NCI-H460 (cell line): ENCODE results near the gene TAF9B. TPM values are rescaled to one million over a fixed set of nuclear protein-coding genes. Genes with fewer than 3 reads are reported as not detected.
"Not testable (repeated sequence)": the region's sequence is repeated elsewhere in the genome, so short reads cannot be mapped to it uniquely, and the experiment has no call there.

Experiments
- DNase-seq: peaks from one replicate; pipeline ENCODE4 v3.0.0-alpha.2; 2016; ENCODE audit warnings: low read depth; ENCODE audit errors: extremely low read depth
- total RNA-seq: library from RNA; depleted of rRNA; stranded (reverse); fragments of >200 nt; shearing (Covaris generic); gene quantifications from 2 replicates; pipeline ENCODE4 v1.2.3, GENCODE V29; 2014; rRNA removed

Gene TAF9B
- total RNA-seq, 1 experiment from 2014 or later, result 40.2 TPM

DNA sequence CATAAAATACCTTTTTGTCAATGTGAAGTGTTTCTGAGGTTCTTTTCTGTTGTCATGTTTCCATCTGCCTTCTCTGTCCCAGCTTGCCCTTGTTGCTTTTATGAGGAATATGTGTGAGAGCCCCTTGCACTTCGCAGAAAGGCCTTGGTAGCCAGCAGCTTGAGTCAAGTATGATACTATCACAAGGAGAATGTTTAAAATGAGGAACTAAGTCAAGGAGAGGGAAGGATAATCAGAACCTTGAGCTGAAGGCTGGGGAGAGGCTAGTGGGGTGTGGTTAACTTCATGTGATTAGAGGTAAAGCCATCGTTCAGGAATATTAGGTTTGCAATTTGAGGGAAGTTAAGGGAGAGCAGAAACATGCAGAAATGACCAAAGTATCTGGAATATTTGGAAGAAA, 22.7 kb downstream of the TAF9B start:
- DNase-seq, result no peak

DNA sequence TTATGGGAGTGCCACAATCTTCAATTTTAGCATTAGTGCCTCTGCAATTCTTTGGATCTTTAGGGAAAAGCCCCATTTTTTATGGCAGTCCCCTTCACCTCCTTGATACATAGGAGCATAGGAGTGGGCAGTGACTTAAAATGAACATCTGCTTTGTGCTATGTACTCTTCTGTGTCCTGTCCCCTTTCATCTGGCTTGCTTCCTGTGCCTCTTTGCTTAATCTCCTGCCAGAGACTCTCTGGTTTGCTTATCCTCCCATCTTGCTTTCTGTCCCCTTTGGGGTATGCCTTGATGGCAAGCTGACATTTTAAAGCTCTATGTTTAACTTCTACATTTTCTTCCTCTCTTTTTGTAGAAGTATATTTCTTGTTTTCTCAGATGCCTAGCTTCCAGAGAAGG, 23.1 kb downstream of the TAF9B start:
- no peak for DNase-seq

DNA sequence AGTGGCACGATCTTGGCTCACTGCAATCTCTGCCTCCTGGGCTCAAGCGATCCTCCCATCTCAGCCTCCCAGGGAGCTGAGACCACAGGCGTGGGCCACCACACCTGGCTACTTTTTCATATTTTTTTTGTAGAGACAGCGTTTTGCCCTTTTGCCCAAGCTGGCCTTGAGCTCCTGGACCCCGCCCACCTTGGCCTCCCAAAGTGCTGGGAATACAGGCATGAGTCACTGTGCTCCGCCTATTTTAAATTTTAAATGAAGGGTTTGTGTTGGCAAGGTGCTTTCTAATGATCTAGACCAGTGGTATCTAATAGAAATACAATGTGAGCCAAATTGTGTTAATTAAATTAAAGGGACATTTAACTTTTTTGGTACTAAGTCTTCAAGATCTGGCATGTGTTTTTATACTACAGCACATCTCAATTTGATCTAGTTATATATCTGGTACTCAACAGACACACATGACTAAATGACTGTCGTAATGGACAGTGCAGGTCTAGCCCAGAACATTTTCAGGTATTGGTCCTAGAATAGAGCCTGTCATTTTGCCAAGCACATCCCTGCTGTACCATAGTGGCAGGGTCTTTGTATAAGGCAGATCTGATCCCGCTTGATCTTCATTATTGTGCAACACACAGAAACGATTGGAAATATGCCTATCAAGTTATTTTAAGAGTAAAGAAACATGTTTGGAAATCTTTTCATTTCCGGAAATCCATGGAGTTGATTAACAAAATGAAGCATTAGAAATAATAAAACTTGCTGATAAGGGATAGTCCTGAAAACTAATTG, 28.1 kb downstream of the TAF9B start:
- no peak for DNase-seq

DNA sequence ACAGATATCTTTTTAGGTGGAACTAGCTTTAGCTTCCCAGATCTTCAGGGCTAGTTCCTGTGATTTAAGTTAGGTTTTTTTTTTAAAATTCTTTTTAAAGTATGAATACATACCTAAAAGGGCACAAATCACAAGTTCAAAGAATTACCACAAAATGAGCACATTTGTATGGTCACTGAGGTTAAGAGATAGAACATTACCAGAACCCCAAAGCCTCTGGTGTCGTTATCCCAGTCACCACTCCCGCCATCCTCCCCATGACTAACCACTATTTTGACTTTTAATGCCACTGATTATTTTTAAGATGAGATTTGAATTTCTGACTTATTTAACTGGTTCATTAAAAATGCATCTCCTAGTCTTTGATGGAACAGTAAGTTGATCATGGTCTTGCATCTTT, 30.0 kb downstream of the TAF9B start:
- DNase-seq, result no peak

DNA sequence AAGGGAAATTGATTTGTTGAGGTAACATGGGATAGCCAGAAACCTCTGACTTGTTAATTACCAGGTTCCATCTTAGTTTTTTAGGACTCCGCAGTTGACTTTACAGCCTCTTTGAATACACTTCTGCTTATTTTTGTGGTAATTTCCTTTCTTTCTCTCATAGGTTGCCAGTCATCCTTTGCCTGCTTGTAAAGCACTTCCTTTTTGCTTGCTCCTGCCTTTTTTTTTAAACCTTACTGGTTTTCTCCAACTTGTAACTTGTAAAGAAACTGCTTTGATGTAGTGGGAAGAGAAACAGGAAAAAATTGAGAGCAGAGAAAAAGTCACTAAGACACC, 32.8 kb downstream of the TAF9B start:
- DNase-seq, result no peak

DNA sequence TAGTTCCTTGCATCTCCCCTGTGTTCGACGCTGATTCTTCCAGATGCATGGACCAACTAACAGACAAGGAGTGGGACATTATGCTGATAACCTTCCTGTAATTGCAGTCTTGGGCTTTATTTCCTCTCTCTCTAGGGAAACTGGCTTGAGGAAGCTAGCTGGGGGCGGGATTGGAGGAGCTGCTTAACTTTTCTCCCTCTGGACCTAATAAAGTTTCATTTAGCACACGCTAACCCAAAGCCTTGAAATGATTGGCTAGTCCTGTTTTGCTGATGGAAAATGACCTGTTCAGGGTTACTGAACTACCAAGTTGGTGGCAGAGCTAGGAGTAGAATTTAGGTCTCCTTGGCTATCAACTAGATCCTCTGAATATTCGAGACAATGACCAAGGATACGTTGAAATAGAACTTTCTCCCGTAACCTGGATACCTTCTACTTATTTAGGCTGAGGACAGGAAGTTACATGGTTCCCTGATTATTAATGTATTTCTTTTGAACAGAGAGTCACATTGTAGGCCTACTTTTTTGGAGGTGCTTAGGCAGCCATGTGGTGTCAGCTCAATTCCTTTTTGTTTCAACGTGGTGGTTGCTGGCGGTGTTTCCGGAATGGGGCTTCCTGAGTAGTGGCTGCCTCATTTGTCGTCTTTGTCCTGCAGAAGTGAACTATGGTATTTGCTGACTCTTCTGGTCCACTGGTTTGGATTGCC, 33.4 kb downstream of the TAF9B start:
- DNase-seq, result no peak

DNA sequence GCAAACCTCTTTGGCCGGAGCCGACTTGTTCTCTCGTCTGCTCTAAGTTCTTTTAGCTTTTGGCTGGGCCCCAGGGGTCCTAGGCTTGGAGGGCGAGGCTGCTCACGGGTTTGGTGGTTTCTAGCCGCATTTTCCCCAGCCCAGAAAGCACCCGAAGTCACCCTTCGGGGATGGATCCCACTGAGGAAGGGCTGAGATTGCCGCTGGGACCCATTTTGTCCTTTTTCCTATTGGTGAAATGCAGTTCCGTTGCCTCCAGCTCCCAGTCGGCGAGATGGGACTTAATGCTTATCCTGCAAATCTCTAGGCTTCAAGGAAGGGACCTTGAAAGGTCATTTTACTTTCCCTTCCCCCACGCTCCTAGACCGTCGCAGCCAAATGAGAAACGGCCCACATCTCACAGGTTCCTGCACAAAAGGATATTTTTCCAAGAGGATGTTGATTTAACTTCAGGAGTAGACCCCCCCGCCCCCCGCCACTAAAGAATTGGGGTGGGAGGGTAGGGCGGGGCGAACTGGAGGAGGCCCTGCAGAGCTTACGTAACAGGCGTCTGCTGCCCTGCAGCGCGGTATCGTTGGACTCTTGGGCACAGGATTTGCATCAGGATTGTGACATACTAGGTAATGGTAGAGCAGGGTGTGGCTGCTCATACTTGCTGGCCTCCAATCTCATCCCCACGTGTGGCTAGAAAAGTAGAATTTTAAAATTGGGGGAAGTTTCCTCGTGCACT, 34.8 kb downstream of the TAF9B start:
- DNase-seq, result peak; percentile 80

DNA sequence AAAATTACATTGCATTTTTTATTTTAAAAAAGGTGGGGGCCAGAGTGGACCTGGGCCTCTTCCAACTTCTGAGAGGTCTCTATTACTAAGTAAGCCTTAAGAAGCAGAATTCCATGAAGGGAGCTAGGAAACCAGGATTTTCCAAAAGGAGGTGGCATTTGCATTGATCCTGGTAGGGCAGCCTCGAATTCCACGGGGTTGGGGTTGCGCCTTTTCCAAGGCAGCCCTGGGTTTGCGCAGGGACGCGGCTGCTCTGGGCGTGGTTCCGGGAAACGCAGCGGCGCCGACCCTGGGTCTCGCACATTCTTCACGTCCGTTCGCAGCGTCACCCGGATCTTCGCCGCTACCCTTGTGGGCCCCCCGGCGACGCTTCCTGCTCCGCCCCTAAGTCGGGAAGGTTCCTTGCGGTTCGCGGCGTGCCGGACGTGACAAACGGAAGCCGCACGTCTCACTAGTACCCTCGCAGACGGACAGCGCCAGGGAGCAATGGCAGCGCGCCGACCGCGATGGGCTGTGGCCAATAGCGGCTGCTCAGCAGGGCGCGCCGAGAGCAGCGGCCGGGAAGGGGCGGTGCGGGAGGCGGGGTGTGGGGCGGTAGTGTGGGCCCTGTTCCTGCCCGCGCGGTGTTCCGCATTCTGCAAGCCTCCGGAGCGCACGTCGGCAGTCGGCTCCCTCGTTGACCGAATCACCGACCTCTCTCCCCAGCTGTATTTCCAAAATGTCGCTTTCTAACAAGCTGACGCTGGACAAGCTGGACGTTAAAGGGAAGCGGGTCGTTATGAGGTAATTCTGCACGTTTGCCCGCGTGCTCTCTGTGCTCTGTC, 35.6 kb downstream of the TAF9B start, which contains the start of gene PGK1:
Gene PGK1, plus strand, starts transcription at position 626 of the 824 bp plus-strand sequence. Its CDS starts 93 bp downstream, at position 719.
- DNase-seq, result peak; percentile 96

DNA sequence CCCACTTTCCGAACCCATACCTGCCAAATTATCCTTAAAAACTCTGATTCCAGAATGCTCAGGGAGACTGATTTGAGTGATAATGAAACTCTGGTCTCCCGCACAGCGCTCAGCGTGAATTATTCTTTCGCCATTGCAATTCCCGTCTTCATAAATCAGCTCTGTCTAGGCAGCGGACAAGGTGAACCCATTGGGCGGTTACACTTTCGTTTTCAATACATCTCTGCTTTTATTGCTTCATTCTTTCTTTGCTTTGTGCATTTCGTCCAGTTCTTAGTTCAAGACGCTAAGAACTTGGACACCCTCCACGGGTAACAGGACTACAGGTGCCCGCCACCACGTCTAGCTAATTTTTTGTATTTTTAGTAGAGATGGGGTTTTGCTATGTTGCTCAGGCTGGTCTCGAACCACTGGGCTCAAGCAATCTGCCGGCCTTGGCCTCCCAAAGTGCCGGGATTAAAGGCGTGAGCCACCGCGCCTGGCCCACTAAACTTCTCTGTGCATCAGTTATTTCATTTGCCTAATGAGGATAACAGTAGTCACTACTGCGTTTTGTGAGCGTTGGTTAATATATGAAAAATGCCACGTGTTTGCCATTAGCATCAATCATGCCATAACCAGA, 36.3 kb downstream of the TAF9B start:
- no peak for DNase-seq

DNA sequence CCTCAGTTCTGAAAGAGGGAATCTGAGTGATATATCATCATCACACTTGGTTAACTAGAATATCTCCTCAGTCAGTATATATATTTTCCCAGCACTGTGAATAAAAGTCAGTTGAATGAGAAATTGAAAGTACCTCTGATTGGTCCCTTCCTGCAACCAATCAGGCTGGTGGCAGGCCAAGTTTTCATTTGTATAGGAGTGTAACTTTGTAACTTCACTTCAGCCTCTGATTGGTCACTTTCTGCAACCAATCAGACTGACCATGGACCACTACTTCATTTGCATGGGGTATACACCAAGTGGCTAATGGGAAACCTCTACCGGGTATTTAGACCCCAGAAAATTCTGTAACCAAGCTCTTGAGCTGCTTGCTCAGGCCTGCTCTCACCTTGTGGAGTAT, 37.4 kb downstream of the TAF9B start:
- no peak for DNase-seq

DNA sequence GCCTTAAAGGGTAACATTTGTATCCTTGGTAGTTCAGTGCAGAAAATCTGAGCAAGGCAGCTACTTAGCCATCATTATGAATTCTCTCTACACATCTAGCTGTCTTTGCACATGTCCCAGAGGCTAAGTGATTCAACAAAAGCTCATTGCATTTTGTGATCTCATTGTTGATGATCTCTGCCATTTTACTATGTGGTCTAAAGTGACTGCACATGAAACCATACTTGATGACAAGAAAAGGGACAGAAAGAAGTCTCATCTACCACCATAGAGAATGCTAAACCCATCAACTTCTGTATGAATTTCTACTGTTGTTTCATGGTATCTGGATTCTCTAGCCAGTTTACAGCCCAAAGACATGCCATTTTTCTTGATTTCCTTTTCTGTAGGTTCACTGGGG, 41.3 kb downstream of the TAF9B start:
- no peak for DNase-seq

DNA sequence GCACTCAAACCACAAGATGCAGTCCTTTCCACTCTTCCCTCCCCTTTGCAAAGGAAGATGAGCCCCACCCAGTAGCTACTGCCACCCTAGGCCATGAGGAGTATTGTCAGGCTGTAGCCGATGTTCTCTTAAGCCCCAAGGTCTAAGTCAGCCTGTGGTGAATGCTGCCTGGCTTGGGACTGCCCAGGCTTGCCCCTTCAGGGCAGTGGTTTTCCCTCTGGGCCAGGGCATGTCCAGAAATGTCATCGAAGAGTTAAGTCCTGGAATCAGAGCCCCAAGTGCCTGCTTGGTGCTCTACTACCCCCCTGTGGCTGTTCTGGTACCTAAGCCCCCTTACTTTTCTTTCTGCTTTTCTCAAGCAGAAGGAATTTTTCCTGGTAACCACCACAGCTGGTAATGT, 47.2 kb downstream of the TAF9B start:
- DNase-seq, result peak; percentile 38

DNA sequence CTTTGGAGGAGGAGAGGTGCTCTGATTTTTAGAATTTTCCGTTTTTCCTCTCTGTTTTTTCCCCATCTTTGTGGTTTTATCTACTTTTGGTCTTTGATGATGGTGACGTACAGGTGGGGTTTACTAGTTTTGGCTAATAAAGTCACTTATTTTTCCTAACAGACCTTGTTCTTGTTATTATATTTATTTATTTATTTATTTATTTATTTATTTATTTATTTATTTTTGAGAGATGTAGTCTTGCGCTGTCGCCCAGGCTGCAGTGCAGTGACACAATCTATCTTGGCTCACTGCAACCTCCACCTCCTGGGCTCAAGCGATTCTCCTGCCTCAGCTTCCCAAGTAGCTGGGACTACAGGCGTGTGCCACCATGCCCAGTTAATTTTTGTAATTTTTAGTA, 58.0 kb downstream of the TAF9B start:
- not testable (repeated sequence) for DNase-seq

Other genes starting within 250 kb of the TAF9B start
- 90.5 and 95.0 TPM in 2 replicates for gene MAGT1, start 244.2 kb downstream of the TAF9B start, total RNA-seq
- gene COX7B, start 240.2 kb downstream of the TAF9B start, total RNA-seq, result 562 and 680 TPM in 2 replicates
- gene ATP7A, start 229.0 kb downstream of the TAF9B start, total RNA-seq, result 9.4 and 9.6 TPM in 2 replicates
- 0.22 TPM in 1 of 2 replicates, not detected in the other for gene PGAM4, start 170.0 kb downstream of the TAF9B start, total RNA-seq
- gene PGK1, start 35.4 kb downstream of the TAF9B start, total RNA-seq, result 874 and 904 TPM in 2 replicates
- gene CYSLTR1, start 188.0 kb upstream of the TAF9B start, total RNA-seq, result not detected in 2 replicates